HepG2 (cell line): Measurements from ENCODE around the gene PGC. TPM values are rescaled to one million over a fixed set of nuclear protein-coding genes. Genes with fewer than 3 reads are reported as not detected.

Experiments used
- MXD1 ChIP-seq: sonication (generic); formaldehyde crosslinking; IDR thresholded peaks from 2 replicates; pipeline ENCODE4 v1.4.0; 2020; ENCODE audit warnings: mild to moderate bottlenecking, missing genetic modification reagents
- MXI1 ChIP-seq: IDR thresholded peaks from 3 replicates; pipeline ENCODE4 v1.6.1; 2012; ENCODE audit warnings: low read depth, low read length, inconsistent platforms, borderline replicate concordance
- TBL1XR1 ChIP-seq: fragments of 150-350 bp; IDR thresholded peaks from 2 replicates; pipeline ENCODE4 v1.6.1; 2014; ENCODE audit warnings: borderline replicate concordance, low read length; ENCODE audit not compliant: partially characterized antibody
- ZBTB40 ChIP-seq, 2 experiments: fragments of 450-650 bp in 1 of 2; sonication (generic) in 1 of 2; formaldehyde crosslinking in 1 of 2; IDR thresholded peaks; 2 replicates each; pipeline versions ENCODE4 v1.6.1 to v1.8.0; 2016 to 2022; ENCODE audit warnings: antibody characterized with exemption in 1 of 2, mild to moderate bottlenecking in 1 of 2, missing genetic modification reagents in 1 of 2
- ZNF207 ChIP-seq: fragments of 450-650 bp; IDR thresholded peaks from 2 replicates; pipeline ENCODE4 v1.6.1; 2016; ENCODE audit warnings: antibody characterized with exemption, borderline replicate concordance
- ZNF503 ChIP-seq: sonication (generic); formaldehyde crosslinking; IDR thresholded peaks from 2 replicates; pipeline ENCODE4 v1.4.0; 2020; ENCODE audit warnings: missing genetic modification reagents
- polyA plus RNA-seq, 8 experiments: library from polyadenylated mRNA; depleted of rRNA in 3 of 8; stranded (reverse) in 7 of 8; unstranded in 1 of 8; fragments of >200 nt; fragmentation: Illumina TruSeq in 4 of 8; extraction: Trizol in 4 of 8; gene quantifications; 2 replicates each; pipeline versions ENCODE4 v1.2.1 to v1.2.3, GENCODE V29; 2011 to 2016; ENCODE audit warnings: low read depth in 4 of 8, missing spikeins in 1 of 8, mixed read lengths in 1 of 8; ENCODE audit not compliant: insufficient read depth in 1 of 8
- total RNA-seq, 5 experiments: library from RNA; depleted of rRNA; stranded (reverse); fragments of >200 nt; fragmentation: Illumina TruSeq; extraction: Trizol; gene quantifications; 2 replicates each; pipeline ENCODE4 v1.2.3, GENCODE V29; 2016; ENCODE audit warnings: low read depth in 1 of 5

The PGC gene
- total and polyA plus RNA-seq, 2 of the 13 experiments (the other 11 are each of a cell fraction or from before 2014, with no cell fraction given) = 426 to 502 TPM

GRCh38 chr6:41696788-41697187 lies 50.4 kb downstream of the PGC start (continued):
- TF ChIP-seq ZBTB40 (IDR thresholded peaks at IDR 0.05) = no peak
- no peak for TF ChIP-seq ZBTB40 (CRISPR knock-in tag; IDR thresholded peaks at IDR 0.05)
- no peak for TF ChIP-seq ZNF503
- TF ChIP-seq ZNF207 = no peak
- no peak for TF ChIP-seq TBL1XR1
- no peak for TF ChIP-seq MXD1 (CRISPR knock-in tag)
- no peak for TF ChIP-seq MXI1
